Muscle of leg (tissue), 11 donors: ENCODE data around the gene SPATA31C1. TPM values are rescaled to one million over a fixed set of nuclear protein-coding genes. Genes with fewer than 3 reads are reported as not detected.

Experiments used
- DNase-seq: peaks from one replicate; pipeline ENCODE4 v3.0.0; 2013
- H3K27ac ChIP-seq: one replicate; pipeline ENCODE4 v1.5.1; 2013; ENCODE audit warnings: mild to moderate bottlenecking, low read length, control low read depth
- H3K27me3 ChIP-seq: one replicate; pipeline ENCODE4 v1.6.1; 2013; ENCODE audit warnings: low read length; ENCODE audit not compliant: control insufficient read depth, insufficient read depth
- H3K36me3 ChIP-seq: one replicate; pipeline ENCODE4 v1.6.1; 2013; ENCODE audit warnings: low read length; ENCODE audit not compliant: control insufficient read depth, insufficient read depth
- H3K4me1 ChIP-seq: one replicate; pipeline ENCODE4 v1.6.1; 2013; ENCODE audit warnings: low read length; ENCODE audit not compliant: control insufficient read depth, insufficient read depth
- H3K4me3 ChIP-seq: one replicate; pipeline ENCODE4 v1.5.1; 2013; ENCODE audit warnings: low read length, control low read depth
- H3K9me3 ChIP-seq: replicated peaks from 2 replicates; pipeline ENCODE4 v1.6.1; 2013; ENCODE audit warnings: low read depth, low read length; ENCODE audit not compliant: control insufficient read depth
- WGBS: methylation state at CpG from one replicate; pipeline ENCODE4 v1.1.5; 2013; ENCODE audit warnings: missing lambda C conversion rate; ENCODE audit not compliant: insufficient coverage; 5-methylcytosine and 5-hydroxymethylcytosine counted together
- polyA plus RNA-seq, 8 donors: library from polyadenylated mRNA; unstranded; fragments of 120-200 nt; gene quantifications; one replicate each; pipeline versions ENCODE4 v1.2.1 to v1.2.3, GENCODE V29; 2013; ENCODE audit warnings: inconsistent platforms in 1 of 8, low replicate concordance in 1 of 8; ENCODE audit not compliant: insufficient read length in 8 of 8, insufficient read depth in 1 of 8
- total RNA-seq: library from RNA; stranded (reverse); fragments of 120-200 nt; gene quantifications from one replicate; pipeline ENCODE4 v1.2.4, GENCODE V29; 2013

SPATA31C1 gene
- total and polyA plus RNA-seq, 9 donors = 0.04 to 0.49 (median 0.13) TPM; not detected in 2

- 71% methylated on average over 2 of the region's 4 CpGs for WGBS
- H3K27me3 ChIP-seq = no peaks in the 10 kb centered on the region
- H3K4me1 ChIP-seq = no peaks in the 10 kb centered on the region
- no peak overlapping the region for H3K4me3 ChIP-seq
- H3K9me3 ChIP-seq = peaks cover 4% of the 10 kb centered on the region
- DNase-seq = peak; percentile 13
- H3K36me3 ChIP-seq = no peaks in the 10 kb centered on the region
- no peak overlapping the region for H3K27ac ChIP-seq
These were observed 42.3 kb downstream of the SPATA31C1 start for GRCh38 chr9:87959916-87960581.

DNA sequence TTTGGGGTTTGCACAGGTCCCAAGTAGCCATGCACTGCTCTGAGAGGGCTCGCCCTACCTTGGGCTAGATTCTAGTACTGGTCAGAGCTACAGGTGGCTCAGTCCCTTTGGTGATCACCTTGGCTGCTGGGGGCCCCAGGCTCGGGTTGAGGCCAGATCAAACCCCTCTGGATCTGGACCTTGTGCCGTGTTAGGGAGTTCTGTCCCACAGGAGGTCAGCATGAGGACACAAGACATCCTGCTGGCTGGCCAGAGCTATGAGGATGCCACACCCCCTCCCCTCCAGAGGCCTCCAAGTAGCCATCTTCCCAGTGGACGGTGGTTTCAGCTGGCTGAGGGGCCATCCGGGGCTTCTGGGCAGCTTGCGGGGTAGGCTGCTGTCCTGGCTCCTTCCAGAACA, 46.0 kb downstream of the SPATA31C1 start:
- Histone ChIP-seq H3K4me3 (no peak overlapping the region), H3K27ac (no peak overlapping the region), H3K27me3 (no peaks in the 10 kb centered on the region), H3K36me3 (peaks cover 16% of the 10 kb centered on the region), H3K4me1 (no peaks in the 10 kb centered on the region), H3K9me3 (peaks cover 4% of the 10 kb centered on the region)
- 85% methylated on average over 5 of the region's 6 CpGs for WGBS
- no peak for DNase-seq

DNA sequence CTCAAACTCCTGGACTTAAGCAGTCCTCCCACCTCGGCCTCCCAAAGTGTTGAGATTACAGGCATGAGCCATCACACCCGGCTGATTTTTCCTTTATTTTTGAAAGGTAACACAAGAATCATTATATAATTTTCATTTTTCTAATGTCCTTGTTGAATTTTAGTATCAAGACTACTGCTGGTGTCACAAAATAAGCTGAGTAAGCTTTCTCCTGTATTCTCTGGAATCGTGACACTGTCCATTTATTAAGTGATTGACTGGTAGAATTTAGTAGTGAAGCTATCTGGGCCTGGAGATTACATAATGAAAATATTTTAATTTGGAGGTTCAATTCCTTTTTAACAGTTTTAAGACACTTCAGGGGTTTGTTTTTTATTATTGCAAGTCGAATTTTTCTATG, 47.1 kb downstream of the SPATA31C1 start:
- Histone ChIP-seq H3K27ac (no peak overlapping the region), H3K4me3 (no peak overlapping the region), H3K4me1 (no peaks in the 10 kb centered on the region), H3K27me3 (no peaks in the 10 kb centered on the region), H3K9me3 (no peaks in the 10 kb centered on the region), H3K36me3 (peaks cover 27% of the 10 kb centered on the region)
- DNase-seq = no peak
- WGBS = no CpG with 5 or more reads among the region's 4 CpGs

DNA sequence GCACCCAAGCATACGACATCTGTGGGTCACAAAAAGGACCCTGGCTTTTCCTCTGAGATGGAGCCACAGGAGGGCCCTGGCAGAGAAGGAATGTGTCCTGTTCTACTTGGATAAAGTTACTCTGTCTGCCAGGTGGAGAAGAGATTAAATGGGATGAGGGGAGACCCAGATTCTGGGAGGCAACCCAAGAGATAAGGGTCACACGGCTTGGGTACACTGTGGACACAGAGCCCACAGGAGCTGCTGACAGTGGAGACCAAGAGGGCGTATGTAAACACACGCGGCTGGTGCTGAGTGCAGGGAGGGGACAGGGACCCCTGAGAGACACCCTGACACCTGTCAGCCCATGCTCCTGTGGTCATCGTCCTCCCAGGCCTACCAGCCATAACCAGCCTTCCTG, 50.4 kb downstream of the SPATA31C1 start:
- Histone ChIP-seq H3K4me3 (no peak overlapping the region), H3K27ac (no peak overlapping the region), H3K27me3 (no peaks in the 10 kb centered on the region), H3K4me1 (peaks cover 1% of the 10 kb centered on the region), H3K9me3 (no peaks in the 10 kb centered on the region), H3K36me3 (peaks cover 38% of the 10 kb centered on the region)
- DNase-seq = no peak
- WGBS = 83% methylated on average over 6 of the region's 6 CpGs

- Histone ChIP-seq H3K27me3 (no peaks in the 10 kb centered on the region), H3K4me3 (no peak overlapping the region), H3K4me1 (peaks cover 13% of the 10 kb centered on the region), H3K36me3 (peaks cover 38% of the 10 kb centered on the region), H3K27ac (no peak overlapping the region), H3K9me3 (no peaks in the 10 kb centered on the region)
- 97% methylated on average over 8 of the region's 10 CpGs for WGBS
- no peak for DNase-seq
These were observed 52.8 kb downstream of the SPATA31C1 start for GRCh38 chr9:87970602-87971001.

DNA sequence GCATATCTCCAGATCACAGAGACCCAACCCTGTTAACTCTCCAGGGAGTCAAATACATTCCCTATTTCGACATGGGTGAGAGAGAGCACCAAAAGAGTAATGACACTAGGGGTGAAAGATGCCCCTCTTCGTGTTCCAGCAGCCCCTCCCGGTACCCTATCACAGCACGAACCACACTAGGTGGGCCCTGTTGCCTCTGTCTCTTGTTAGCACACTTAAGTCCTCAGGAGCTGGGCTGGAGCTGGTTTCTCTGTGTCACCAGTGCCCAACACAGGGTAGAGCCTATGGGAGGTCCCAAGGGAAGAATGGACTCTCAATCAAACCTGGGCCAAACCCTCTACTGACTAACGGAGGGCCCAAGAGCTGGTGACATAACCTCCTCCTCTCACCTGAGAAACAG, 55.4 kb downstream of the SPATA31C1 start:
- H3K4me3 ChIP-seq = no peak overlapping the region
- no peak for DNase-seq
- H3K27ac ChIP-seq = no peak overlapping the region
- 92% methylated on average over 3 of the region's 5 CpGs for WGBS
- peaks cover 28% of the 10 kb centered on the region for H3K36me3 ChIP-seq
- no peaks in the 10 kb centered on the region for H3K9me3 ChIP-seq
- H3K4me1 ChIP-seq = peaks cover 13% of the 10 kb centered on the region
- no peaks in the 10 kb centered on the region for H3K27me3 ChIP-seq

Other genes with a start within 250 kb of the SPATA31C1 start
- gene CTSL, start 191.8 kb upstream of the SPATA31C1 start, total RNA-seq = 66.3 TPM
- gene CTSL, start 191.8 kb upstream of the SPATA31C1 start, polyA plus RNA-seq = 10 to 100 TPM; 42.8 to 80.3 (median 50.7) TPM
- gene SPATA31E1, start 35.1 kb upstream of the SPATA31C1 start, total RNA-seq = not detected
- not detected for gene SPATA31E1, start 35.1 kb upstream of the SPATA31C1 start, polyA plus RNA-seq
- gene CDK20, start 56.6 kb downstream of the SPATA31C1 start, total RNA-seq = 5.3 TPM
- 1 to 10 TPM; 5.4 to 7.7 (median 6.1) TPM for gene CDK20, start 56.6 kb downstream of the SPATA31C1 start, polyA plus RNA-seq
- gene SPATA31C2, start 220.5 kb downstream of the SPATA31C1 start, total RNA-seq = 0.04 TPM
- gene SPATA31C2, start 220.5 kb downstream of the SPATA31C1 start, polyA plus RNA-seq = under 1 TPM in 7 of 8 donors, not detected in 1; 0.04 to 0.24 (median 0.07) TPM